Mesothelial cell of epicardium (in vitro differentiated cells): ENCODE results near the gene OPRM1. TPM values are rescaled to one million over a fixed set of nuclear protein-coding genes. Genes with fewer than 3 reads are reported as not detected.

Source experiments
- DNase-seq, 2 experiments: peaks; one replicate each; pipeline ENCODE4 v3.0.0; 2021; ENCODE audit warnings: low spot score in 2 of 2; ENCODE audit not compliant: unreplicated experiment in 2 of 2
- H3K27ac Mint-ChIP-seq: 2 replicates; pipeline ENCODE4 v1.8.0; 2021; ENCODE audit warnings: mixed read lengths
- H3K27me3 Mint-ChIP-seq: 2 replicates; pipeline ENCODE4 v1.8.0; 2021; ENCODE audit warnings: low read depth, mixed read lengths
- H3K36me3 Mint-ChIP-seq: 2 replicates; pipeline ENCODE4 v1.8.0; 2021; ENCODE audit warnings: mixed read lengths
- H3K4me1 Mint-ChIP-seq: 2 replicates; pipeline ENCODE4 v1.8.0; 2021; ENCODE audit warnings: mixed read lengths
- H3K4me3 Mint-ChIP-seq: 2 replicates; pipeline ENCODE4 v1.8.0; 2021; ENCODE audit warnings: mild to moderate bottlenecking, moderate library complexity, mixed read lengths
- H3K9me3 Mint-ChIP-seq: 2 replicates; pipeline ENCODE4 v1.8.0; 2021; ENCODE audit warnings: mixed read lengths
- CTCF ChIP-seq: fragments of 200-600 bp; sonication (generic); IDR thresholded peaks from one replicate; pipeline ENCODE4 v1.5.0; 2021; ENCODE audit warnings: antibody characterized with exemption; ENCODE audit not compliant: unreplicated experiment
- total RNA-seq: library from RNA; stranded (reverse); gene quantifications from 3 replicates; pipeline ENCODE4 v1.2.1, GENCODE V29; 2021

Gene OPRM1
- total RNA-seq, result not detected in 3 replicates

- no peak for TF ChIP-seq CTCF
- peaks cover 59% of the 10 kb centered on the region for H3K27me3 Mint-ChIP-seq
- peak; percentile 67 to 92 for DNase-seq
- no peak within 1 kb of the TSS for H3K4me3 Mint-ChIP-seq
- H3K36me3 Mint-ChIP-seq, result no peaks in the 10 kb centered on the region
- H3K4me1 Mint-ChIP-seq, result no peaks in the 10 kb centered on the region
- no peak within 1 kb of the TSS for H3K27ac Mint-ChIP-seq
- no peaks in the 10 kb centered on the region for H3K9me3 Mint-ChIP-seq
These were observed at the start of gene OPRM1 for GRCh38 chr6:154039231-154039842. TSS of gene OPRM1 (plus strand) at chr6:154039240. CDS start at chr6:154039545, 305 bp downstream.

- no peaks in the 10 kb centered on the region for H3K4me1 Mint-ChIP-seq
- H3K27ac Mint-ChIP-seq, result no peak overlapping the region
- no peaks in the 10 kb centered on the region for H3K36me3 Mint-ChIP-seq
- DNase-seq, result no peak
- H3K27me3 Mint-ChIP-seq, result peaks cover 10% of the 10 kb centered on the region
- no peaks in the 10 kb centered on the region for H3K9me3 Mint-ChIP-seq
- no peak overlapping the region for H3K4me3 Mint-ChIP-seq
- TF ChIP-seq CTCF, result no peak
These were observed 49.1 kb upstream of the OPRM1 start for GRCh38 chr6:153989989-153990388.

- no peaks in the 10 kb centered on the region for H3K9me3 Mint-ChIP-seq
- peaks cover 10% of the 10 kb centered on the region for H3K27me3 Mint-ChIP-seq
- TF ChIP-seq CTCF, result no peak
- H3K27ac Mint-ChIP-seq, result no peak overlapping the region
- H3K36me3 Mint-ChIP-seq, result no peaks in the 10 kb centered on the region
- DNase-seq, result no peak
- H3K4me3 Mint-ChIP-seq, result no peak overlapping the region
- H3K4me1 Mint-ChIP-seq, result no peaks in the 10 kb centered on the region
These were observed 45.0 kb upstream of the OPRM1 start for GRCh38 chr6:153994004-153994403.

GRCh38 chr6:153994811-153995210 lies 44.2 kb upstream of the OPRM1 start:
- no peaks in the 10 kb centered on the region for H3K4me1 Mint-ChIP-seq
- peaks cover 10% of the 10 kb centered on the region for H3K27me3 Mint-ChIP-seq
- H3K4me3 Mint-ChIP-seq, result no peak overlapping the region
- no peaks in the 10 kb centered on the region for H3K36me3 Mint-ChIP-seq
- H3K9me3 Mint-ChIP-seq, result no peaks in the 10 kb centered on the region
- TF ChIP-seq CTCF, result no peak
- H3K27ac Mint-ChIP-seq, result no peak overlapping the region
- DNase-seq, result no peak

- H3K36me3 Mint-ChIP-seq, result no peaks in the 10 kb centered on the region
- DNase-seq, result no peak
- H3K9me3 Mint-ChIP-seq, result no peaks in the 10 kb centered on the region
- H3K4me1 Mint-ChIP-seq, result no peaks in the 10 kb centered on the region
- no peak overlapping the region for H3K4me3 Mint-ChIP-seq
- TF ChIP-seq CTCF, result no peak
- no peak overlapping the region for H3K27ac Mint-ChIP-seq
- H3K27me3 Mint-ChIP-seq, result peaks cover 7% of the 10 kb centered on the region
These were observed 41.8 kb upstream of the OPRM1 start for GRCh38 chr6:153997221-153997620.
